ENCODE measurements around the gene NAV2. TPM values are rescaled to one million over a fixed set of nuclear protein-coding genes. Genes with fewer than 3 reads are reported as not detected.

Gene NAV2
- total RNA-seq, 1 donor from 2014 or later: 1.8 TPM

- no peak for DNase-seq (ENCODE audit: low read depth in 2 of 2)
These were observed 25.2 kb upstream of the NAV2 start for GRCh38 chr11:19687392-19687791.

DNA sequence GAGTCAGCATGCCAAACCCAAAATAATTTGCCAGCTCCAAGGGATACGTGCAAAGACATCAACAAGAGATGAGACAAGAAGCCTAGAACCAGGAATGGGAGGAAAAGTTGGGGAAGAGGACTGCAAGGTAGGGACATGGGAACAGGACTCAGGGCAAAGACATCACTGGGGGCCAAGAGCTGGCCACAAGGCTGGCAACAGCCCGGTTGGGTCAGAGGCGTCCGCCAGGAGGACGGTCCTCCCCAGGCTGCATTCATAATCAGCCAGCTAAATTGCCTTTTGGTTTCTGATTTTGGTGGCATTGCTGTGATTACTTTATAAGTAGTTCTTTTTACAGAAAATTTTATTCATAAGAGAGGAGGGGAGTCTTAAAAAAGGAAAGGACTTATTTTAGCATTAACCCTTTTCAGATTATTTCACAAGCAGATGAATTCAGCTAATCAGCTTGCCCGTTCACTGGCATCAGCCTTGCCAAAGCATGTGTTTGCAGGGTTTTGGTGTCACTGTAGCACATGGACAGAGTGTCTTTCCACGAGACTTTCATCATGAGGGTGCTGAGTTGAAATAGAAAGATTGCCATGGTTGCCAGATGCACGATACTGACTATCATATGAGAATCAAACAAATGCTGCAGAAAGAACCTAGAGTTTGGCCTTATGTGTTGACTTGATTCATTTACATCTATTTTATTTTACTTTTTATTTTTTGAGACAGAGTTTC is 23.2 kb upstream of the NAV2 start:
- DNase-seq (ENCODE audit: low read depth in 2 of 2): no peak

- no peak for DNase-seq (ENCODE audit: low read depth in 2 of 2)
These were observed 21.8 kb upstream of the NAV2 start for GRCh38 chr11:19690885-19691284.

DNA sequence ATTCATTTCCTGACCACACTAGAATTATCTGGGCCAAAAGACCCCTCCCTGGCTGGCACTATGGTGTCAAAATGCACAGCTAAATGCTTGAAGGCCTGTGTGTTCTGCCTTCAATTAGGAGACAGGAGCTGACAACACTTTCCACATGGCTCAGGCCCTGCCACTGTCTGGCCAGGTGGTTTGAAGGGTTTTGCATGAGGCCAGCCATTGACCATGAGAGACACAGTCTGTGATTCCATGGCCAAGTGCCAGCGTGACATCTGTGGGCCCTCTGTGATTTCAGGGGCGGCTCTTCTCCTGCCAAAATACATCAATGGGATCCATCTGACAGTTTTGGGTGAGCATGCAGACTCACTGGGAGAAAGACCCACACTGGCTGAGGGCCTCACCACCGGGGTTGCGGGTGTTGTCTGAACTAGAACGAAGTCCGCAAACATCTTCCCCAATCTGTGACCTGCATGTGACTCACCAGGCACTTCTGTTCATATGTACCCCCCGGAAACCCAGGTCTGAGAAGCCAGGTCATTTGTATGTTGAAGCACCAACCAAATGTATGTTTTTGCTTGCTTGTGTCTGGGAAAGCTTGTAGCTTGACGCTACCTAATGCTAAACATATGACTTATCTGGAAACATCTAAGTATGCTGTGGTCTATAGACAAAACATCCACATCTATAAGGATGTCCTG is 20.7 kb upstream of the NAV2 start:
- no peak for DNase-seq (ENCODE audit: low read depth in 2 of 2)

- DNase-seq (ENCODE audit: low read depth in 2 of 2): peak in 1 of 2 donors; percentile 77
These were observed 19.5 kb upstream of the NAV2 start for GRCh38 chr11:19693146-19693545.

GRCh38 chr11:19694796-19695345 is 17.8 kb upstream of the NAV2 start:
- DNase-seq (ENCODE audit: low read depth in 2 of 2): no peak

GRCh38 chr11:19696073-19696472 is 16.6 kb upstream of the NAV2 start:
- DNase-seq (ENCODE audit: low read depth in 2 of 2): peak; percentile 51 to 64

DNA sequence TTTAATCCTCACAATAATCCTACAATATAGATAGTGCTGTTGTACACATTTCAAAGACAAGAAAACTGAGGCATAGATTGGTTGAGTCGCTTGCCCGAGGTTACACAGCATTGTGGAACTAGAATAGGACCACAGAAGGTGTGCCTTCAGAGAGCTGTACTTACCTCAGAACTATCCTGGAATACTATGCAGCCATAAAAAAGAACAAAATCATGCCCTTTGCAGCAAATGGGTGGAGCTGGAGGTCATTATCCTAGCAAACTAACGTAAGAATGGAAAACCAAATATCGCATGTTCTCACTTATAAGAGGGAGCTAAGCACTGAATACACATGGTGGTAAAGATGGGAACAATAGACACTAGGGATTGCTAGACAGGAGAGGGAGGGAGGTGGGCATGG is 15.7 kb upstream of the NAV2 start:
- DNase-seq (ENCODE audit: low read depth in 2 of 2): no peak

DNA sequence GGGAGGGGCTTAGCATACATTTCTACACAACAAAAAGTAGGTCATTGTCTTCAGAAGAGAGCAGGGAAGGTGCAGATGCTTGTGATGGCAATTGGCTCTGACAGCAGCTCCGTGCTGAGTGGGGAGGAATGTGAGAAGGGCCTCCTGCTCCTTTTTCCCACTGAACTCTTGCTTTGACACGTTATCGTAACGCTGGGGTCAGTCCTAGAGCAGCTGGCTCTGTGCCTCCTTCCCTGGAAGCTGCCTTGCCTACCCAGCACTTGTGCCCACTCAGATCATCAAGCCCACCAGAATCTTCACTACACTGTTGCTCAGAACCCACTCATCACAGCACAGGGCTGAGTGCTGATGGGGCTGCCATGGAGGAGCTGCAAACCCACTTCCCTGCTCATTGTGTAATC is 14.9 kb upstream of the NAV2 start:
- no peak for DNase-seq (ENCODE audit: low read depth in 2 of 2)

- peak in 1 of 2 donors; percentile 53 for DNase-seq (ENCODE audit: low read depth in 2 of 2)
These were observed 13.9 kb upstream of the NAV2 start for GRCh38 chr11:19698493-19699292.

DNA sequence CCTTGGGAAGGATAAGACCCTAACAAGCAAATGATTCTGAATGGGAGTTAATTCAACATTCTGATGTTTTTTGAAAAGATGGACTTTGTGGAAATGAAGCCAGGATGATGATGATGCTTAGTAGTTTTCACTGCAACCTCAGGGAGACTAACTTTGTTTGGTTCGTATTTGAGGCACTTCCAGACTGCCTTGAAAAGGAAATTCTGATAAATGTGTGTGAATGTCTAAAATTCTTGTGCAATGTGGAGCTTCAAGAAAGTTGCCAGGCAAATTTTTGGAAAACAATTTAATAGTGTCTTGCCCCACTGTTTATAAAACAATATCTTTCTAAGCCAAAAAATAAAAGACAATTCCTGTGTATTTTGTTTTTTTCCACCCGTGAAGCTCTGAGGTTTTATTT is 11.2 kb upstream of the NAV2 start:
- no peak for DNase-seq (ENCODE audit: low read depth in 2 of 2)

DNA sequence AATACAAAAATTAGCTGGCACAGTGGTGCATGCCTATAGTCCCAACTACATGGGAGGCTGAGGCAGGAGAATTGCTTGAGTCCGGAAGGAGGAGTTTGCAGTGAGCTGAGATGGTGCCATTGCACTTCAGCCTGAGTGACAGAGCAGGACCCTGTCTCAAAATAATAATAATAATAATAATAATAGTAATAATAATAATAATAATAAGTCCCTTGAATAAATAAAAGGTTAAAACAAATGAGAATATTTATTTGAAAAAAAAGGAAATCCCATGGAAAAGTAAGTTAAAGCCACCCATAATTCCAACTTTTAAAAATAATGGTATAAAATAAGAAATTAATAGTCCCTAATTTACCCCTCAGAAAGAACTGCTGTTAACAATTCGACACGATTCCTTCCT is 10.0 kb upstream of the NAV2 start:
- DNase-seq (ENCODE audit: low read depth in 2 of 2): no peak

DNA sequence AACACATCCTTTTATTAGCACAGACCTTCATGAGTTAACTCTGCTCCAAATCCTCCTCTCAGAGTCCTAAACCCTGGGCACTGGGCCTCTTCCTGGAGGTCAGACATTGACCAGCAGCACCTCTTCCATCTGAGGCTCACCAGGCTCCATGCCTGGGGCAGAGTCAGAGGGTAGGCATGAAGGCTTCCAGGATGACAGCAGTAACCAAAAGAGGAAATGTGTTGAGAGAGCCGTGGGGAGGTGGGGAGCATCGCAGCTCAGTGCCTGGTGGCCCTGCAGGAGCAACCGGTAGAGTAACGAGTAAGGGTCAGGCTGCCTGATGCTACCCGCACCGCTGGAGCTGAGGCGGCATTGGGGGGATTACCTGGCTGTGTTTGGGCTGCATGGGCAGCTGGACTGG is 9.4 kb upstream of the NAV2 start:
- no peak for DNase-seq (ENCODE audit: low read depth in 2 of 2)

DNA sequence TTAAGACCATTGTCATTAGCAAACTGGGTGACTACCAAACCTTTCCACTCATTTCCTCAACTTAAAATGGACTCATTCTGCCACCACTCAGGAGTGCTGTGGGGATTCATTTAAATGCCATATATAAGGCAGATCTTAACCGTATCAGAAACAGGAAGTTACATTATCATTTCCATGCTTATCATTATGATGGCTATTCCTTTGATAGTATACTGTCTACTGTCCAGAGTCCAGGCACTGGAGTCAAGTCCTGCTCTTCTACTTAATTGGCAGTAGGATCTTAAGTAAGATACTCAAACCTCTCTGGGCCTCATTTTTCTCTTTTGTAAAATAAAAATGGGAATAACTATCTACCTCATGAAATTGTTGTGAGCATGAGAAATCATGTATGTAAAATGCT is 8.4 kb upstream of the NAV2 start:
- DNase-seq (ENCODE audit: low read depth in 2 of 2): no peak

- peak; percentile 43 to 64 for DNase-seq (ENCODE audit: low read depth in 2 of 2)
These were observed 6.7 kb upstream of the NAV2 start for GRCh38 chr11:19705936-19706335.

- DNase-seq (ENCODE audit: low read depth in 2 of 2): no peak
These were observed 741 bp upstream of the NAV2 start for GRCh38 chr11:19711911-19712280.

DNA sequence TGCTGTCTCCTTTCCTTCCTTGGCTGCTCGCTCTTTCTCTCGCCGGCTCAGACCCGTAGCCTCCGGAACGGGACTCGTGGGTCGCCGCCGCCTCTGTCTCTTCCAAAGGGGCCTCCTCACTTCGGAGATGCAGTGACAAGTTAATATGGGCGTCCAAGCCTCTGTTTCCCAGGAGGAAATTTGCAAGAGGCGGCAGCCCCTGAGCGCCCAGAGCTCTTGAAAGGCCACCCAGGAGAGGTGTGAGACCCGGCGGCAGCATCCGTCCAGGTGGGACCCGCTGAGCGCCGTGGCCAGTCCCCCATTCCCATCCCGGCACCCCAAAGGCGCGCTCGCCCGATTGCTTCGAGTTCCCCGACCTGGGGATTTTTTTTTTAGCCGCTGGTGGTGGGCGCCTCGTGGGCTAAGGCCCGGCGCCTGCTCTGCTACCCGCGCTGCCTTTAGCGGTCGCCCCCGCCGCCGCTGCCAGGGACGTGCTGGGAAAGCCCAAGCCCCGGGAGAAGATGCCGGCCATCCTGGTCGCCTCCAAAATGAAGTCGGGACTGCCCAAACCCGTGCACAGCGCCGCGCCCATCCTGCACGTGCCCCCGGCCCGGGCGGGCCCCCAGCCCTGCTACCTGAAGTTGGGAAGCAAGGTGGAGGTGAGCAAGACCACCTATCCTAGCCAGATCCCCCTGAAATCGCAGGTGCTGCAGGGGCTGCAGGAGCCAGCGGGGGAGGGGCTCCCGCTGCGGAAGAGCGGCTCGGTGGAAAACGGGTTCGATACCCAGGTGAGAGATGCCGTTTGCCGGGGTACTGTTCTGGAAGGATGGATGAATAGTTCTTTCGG is 772 bp downstream of the NAV2 start:
- DNase-seq (ENCODE audit: low read depth in 2 of 2): peak; percentile 16 to 20

DNA sequence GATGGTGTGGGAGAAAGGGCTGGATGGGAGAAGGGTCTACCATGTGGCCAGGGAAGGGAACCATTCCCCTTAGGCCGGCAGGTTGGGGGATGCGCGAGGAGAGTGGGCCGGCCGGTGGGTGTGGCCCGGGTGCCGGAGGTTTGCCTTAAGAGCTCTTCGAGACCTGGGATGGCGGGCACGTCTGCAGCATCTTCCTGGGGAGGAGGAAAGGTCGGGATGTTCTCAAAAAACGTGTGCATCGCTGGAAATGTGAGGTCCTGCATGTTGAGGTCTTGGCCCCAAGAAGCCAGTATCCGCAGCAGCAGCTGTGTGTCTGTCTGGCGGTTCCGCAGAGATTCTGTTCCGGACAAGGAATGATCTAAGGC is 1.4 kb downstream of the NAV2 start:
- DNase-seq (ENCODE audit: low read depth in 2 of 2): no peak

GRCh38 chr11:19714387-19715363 is 2.0 kb downstream of the NAV2 start:
- peak; percentile 61 to 83 for DNase-seq (ENCODE audit: low read depth in 2 of 2)

- peak; percentile 69 to 96 for DNase-seq (ENCODE audit: low read depth in 2 of 2)
These were observed 2.7 kb downstream of the NAV2 start for GRCh38 chr11:19715373-19715772.

Measured in lung microvascular endothelial cell (primary cell).